Calu3 (cell line): ENCODE measurements around the gene ZCCHC3. TPM values are rescaled to one million over a fixed set of nuclear protein-coding genes. Genes with fewer than 3 reads are reported as not detected.
A peak's percentile ranks its signal among the peaks of the same experiment; 100 is the strongest.

Experiments used
- BruUV-seq: library from RNA; stranded (reverse); fragments of 400-500 nt; replicated peaks from 2 replicates; lab custom pipeline; 2021; lab: Mats Ljungman, UMichigan
- CTCF ChIA-PET: fragments of 300-600 bp; sonication (Branson Sonifier 250); formaldehyde crosslinking; loops from one replicate; lab custom pipeline; 2022; ENCODE audit warnings: antibody characterized with exemption; lab: Charles Lee
- DNase-seq: peaks from one replicate; pipeline ENCODE4 v3.0.0; 2022
- H3K27ac Mint-ChIP-seq: one replicate; pipeline ENCODE4 v1.8.0; 2022; ENCODE audit warnings: mixed read lengths; ENCODE audit not compliant: unreplicated experiment
- H3K27me3 Mint-ChIP-seq: one replicate; pipeline ENCODE4 v1.8.0; 2022; ENCODE audit warnings: mixed read lengths; ENCODE audit not compliant: unreplicated experiment
- H3K36me3 Mint-ChIP-seq: one replicate; pipeline ENCODE4 v1.8.0; 2022; ENCODE audit warnings: mild to moderate bottlenecking, moderate library complexity, mixed read lengths; ENCODE audit not compliant: insufficient read depth, unreplicated experiment
- H3K4me1 Mint-ChIP-seq: one replicate; pipeline ENCODE4 v1.8.0; 2022; ENCODE audit warnings: mild to moderate bottlenecking, low read depth, mixed read lengths; ENCODE audit not compliant: unreplicated experiment
- H3K4me3 Mint-ChIP-seq: one replicate; pipeline ENCODE4 v1.8.0; 2022; ENCODE audit warnings: mild to moderate bottlenecking, low read depth, moderate library complexity, mixed read lengths; ENCODE audit not compliant: unreplicated experiment
- H3K9me3 Mint-ChIP-seq: one replicate; pipeline ENCODE4 v1.8.0; 2022; ENCODE audit warnings: low read depth, mixed read lengths; ENCODE audit not compliant: unreplicated experiment
- intact Hi-C: fragments of 100-400 bp; cut with micrococcal nuclease; formaldehyde crosslinking; loops from one replicate; pipeline ENCODE4 v1.10.0; 2022; ENCODE audit not compliant: unreplicated experiment
- total RNA-seq: library from RNA; stranded (reverse); gene quantifications from 2 replicates; pipeline ENCODE4 v1.2.3, GENCODE V29; 2022
- TF ChIP-seq, protein P1 (sequence below): fragments of 200-600 bp; IDR thresholded peaks from one replicate; pipeline ENCODE4 v1.8.0; 2022; ENCODE audit warnings: antibody characterized with exemption; ENCODE audit not compliant: unreplicated experiment

ZCCHC3 gene
- total RNA-seq, 1 experiment from 2014 or later: 10.9 TPM

GRCh38 chr20:328027-328974, 30.9 kb downstream of the ZCCHC3 start:
- H3K27ac Mint-ChIP-seq: no peak overlapping the region
- CTCF ChIA-PET: no interaction called here
- peaks cover 13% of the 10 kb centered on the region for H3K4me1 Mint-ChIP-seq
- peaks cover 54% of the 10 kb centered on the region for H3K36me3 Mint-ChIP-seq
- intact Hi-C loops: no loop called here
- no peaks in the 10 kb centered on the region for H3K27me3 Mint-ChIP-seq
- no peaks in the 10 kb centered on the region for H3K9me3 Mint-ChIP-seq
- DNase-seq: no peak
- TF ChIP-seq, protein P1, sequence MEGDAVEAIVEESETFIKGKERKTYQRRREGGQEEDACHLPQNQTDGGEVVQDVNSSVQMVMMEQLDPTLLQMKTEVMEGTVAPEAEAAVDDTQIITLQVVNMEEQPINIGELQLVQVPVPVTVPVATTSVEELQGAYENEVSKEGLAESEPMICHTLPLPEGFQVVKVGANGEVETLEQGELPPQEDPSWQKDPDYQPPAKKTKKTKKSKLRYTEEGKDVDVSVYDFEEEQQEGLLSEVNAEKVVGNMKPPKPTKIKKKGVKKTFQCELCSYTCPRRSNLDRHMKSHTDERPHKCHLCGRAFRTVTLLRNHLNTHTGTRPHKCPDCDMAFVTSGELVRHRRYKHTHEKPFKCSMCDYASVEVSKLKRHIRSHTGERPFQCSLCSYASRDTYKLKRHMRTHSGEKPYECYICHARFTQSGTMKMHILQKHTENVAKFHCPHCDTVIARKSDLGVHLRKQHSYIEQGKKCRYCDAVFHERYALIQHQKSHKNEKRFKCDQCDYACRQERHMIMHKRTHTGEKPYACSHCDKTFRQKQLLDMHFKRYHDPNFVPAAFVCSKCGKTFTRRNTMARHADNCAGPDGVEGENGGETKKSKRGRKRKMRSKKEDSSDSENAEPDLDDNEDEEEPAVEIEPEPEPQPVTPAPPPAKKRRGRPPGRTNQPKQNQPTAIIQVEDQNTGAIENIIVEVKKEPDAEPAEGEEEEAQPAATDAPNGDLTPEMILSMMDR: no peak
- no TSS peak for BruUV-seq
- peak overlapping the region; percentile 74 for H3K4me3 Mint-ChIP-seq

DNA sequence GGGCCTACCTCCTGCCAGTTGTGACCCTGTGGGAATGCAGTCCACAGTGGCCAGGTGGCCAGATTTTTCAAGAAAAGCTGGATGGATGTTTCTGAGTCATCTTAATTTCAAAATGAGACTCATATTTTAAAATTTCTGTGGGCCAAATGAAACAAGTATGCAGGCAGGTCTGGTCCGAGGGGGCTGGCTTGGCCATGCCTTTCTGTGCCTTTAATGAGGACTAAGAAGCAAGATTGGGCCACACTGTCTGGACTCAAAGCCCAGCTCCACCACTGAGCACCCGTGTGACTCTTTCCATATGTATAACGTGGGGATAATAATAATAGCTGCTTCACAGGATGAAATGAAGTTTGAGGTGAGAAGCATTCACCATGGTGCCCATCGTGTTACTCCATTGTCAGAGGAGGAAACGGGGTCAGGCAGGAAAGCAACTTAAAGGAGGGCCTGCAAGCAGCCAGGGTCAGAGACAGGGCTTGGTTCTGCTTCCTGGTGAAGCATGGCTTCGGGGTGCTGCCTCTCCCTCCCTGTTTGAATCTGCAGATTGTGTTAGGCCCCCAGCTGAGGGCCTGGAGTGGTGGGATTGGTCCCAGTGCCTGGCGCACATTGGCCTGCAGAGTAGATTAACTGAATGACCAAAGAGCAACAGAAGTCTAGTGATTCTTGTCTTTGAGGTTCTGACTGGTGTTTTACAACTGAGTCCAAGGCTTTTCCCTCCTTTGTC, 31.8 kb downstream of the ZCCHC3 start:
- H3K27me3 Mint-ChIP-seq: no peaks in the 10 kb centered on the region
- no TSS peak for BruUV-seq
- intact Hi-C loops: no loop called here
- H3K27ac Mint-ChIP-seq: no peak overlapping the region
- H3K9me3 Mint-ChIP-seq: no peaks in the 10 kb centered on the region
- peaks cover 51% of the 10 kb centered on the region for H3K36me3 Mint-ChIP-seq
- peak overlapping the region; percentile 74 for H3K4me3 Mint-ChIP-seq
- no peak for DNase-seq
- TF ChIP-seq, protein P1: no peak
- CTCF ChIA-PET: no interaction called here
- H3K4me1 Mint-ChIP-seq: peaks cover 13% of the 10 kb centered on the region

- intact Hi-C loops: loop anchor here (5.0 kb wide), 1 partner anchor 123 kb away; no protein-coding TSS in a partner anchor
- H3K4me3 Mint-ChIP-seq: no peak overlapping the region
- no peaks in the 10 kb centered on the region for H3K9me3 Mint-ChIP-seq
- peaks cover 44% of the 10 kb centered on the region for H3K36me3 Mint-ChIP-seq
- CTCF ChIA-PET: no interaction called here
- H3K4me1 Mint-ChIP-seq: peaks cover 13% of the 10 kb centered on the region
- H3K27ac Mint-ChIP-seq: no peak overlapping the region
- no TSS peak for BruUV-seq
- H3K27me3 Mint-ChIP-seq: no peaks in the 10 kb centered on the region
- TF ChIP-seq, protein P1: no peak
- DNase-seq: no peak
Observed at GRCh38 chr20:329851-330232, 32.5 kb downstream of the ZCCHC3 start.

- H3K4me1 Mint-ChIP-seq: peaks cover 13% of the 10 kb centered on the region
- H3K9me3 Mint-ChIP-seq: no peaks in the 10 kb centered on the region
- CTCF ChIA-PET: interaction anchor here (0.6 to 1.3 kb wide), 4 partner anchors 30 to 111 kb away, joined by 3 to 5 read pairs (median 4); no protein-coding TSS in a partner anchor
- no peaks in the 10 kb centered on the region for H3K27me3 Mint-ChIP-seq
- H3K27ac Mint-ChIP-seq: no peak overlapping the region
- DNase-seq: peak; percentile 36
- H3K4me3 Mint-ChIP-seq: no peak overlapping the region
- TF ChIP-seq, protein P1: peak; percentile 53
- intact Hi-C loops: loop anchor here (5.0 kb wide), 1 partner anchor 123 kb away; no protein-coding TSS in a partner anchor
- H3K36me3 Mint-ChIP-seq: peaks cover 38% of the 10 kb centered on the region
- no TSS peak for BruUV-seq
Observed at GRCh38 chr20:330233-331149, 33.1 kb downstream of the ZCCHC3 start.
